Fibroblast of upper back skin (primary cell): ENCODE data around the gene ANKRA2.
"Not testable (repeated sequence)": the region's sequence is repeated elsewhere in the genome, so short reads cannot be mapped to it uniquely, and the experiment has no call there.

ENCODE experiments used
- DNase-seq: peaks from one replicate; pipeline ENCODE4 v3.0.0-alpha.2; 2013

Gene ANKRA2

GRCh38 chr5:73545403-73545779 is 20.0 kb downstream of the ANKRA2 start:
- no peak for DNase-seq

GRCh38 chr5:73544429-73545402 is 20.7 kb downstream of the ANKRA2 start:
- DNase-seq, result no peak

- DNase-seq, result no peak
These were observed 23.4 kb downstream of the ANKRA2 start for GRCh38 chr5:73542020-73542419.

- peak; percentile 61 for DNase-seq
These were observed 25.2 kb downstream of the ANKRA2 start for GRCh38 chr5:73540192-73540591.

DNA sequence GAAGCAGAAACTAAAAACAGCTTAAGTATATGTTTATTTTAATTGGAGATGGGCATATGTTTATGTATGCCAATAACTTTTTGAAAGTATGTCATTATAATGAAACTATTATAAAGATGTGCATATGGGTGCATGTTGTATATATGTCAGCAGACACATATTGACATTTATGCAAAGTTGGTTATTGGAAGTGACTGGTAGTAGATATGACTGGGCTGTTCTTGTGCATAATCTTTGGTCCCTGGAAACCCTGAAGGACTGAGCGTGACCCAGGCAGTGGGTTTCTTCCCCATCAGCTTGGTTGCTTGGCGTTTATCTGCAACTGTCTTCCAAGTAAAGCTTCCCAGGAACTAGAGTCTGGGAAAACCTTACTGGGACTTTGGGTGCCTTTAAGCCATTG is 25.7 kb downstream of the ANKRA2 start:
- DNase-seq, result no peak

GRCh38 chr5:73534971-73535370 is 30.5 kb downstream of the ANKRA2 start:
- DNase-seq, result no peak

DNA sequence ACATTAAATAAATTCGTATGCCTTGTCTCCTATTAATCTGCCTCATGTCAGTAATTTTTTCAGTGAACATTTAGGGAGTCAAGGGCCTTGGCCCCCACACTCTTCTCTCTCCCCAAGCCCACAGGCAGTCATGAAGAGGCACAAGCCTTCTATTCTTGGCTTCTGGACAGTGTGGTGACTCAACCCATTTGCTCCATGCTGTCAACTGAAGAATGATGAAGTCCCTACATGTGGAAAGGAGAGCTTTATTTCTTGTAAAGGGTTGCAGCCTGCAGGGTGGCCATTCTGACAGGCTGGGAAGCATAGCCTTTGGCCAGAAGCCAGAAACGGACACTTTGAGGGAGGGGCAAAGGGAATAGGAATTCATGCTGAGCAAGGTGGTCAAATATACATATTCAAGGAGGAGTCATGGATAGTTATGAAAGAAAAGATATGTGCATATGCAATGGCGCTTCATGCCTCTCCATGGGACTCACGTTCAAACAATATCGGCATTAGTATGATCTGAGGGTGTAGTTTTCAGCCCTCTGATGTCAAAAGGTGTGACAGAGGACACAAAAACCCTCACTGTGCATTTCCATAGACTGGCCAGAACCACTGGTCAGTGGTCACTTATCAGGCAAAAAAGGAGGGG is 31.3 kb downstream of the ANKRA2 start:
- peak; percentile 62 for DNase-seq

- no peak for DNase-seq
These were observed 33.2 kb downstream of the ANKRA2 start for GRCh38 chr5:73532195-73532594.

DNA sequence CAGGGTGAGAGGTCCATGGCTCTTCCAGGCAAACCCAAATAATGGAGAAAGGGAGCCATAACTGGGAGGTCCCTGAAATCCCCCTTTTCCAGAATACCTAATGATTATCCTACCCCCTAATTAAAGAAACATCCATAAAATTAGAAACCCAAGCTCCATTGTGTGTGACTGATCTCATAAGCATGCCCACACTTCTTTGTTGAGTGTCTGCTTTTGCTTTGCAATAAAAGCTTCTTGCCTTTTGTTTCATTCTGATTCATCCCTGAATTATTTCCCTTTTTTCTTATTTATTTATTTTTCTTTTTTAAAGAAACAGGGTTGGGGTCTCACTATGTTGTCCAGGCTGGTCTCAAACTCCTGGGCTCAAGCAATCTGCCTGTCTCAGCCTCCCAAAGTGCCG is 34.1 kb downstream of the ANKRA2 start:
- DNase-seq, result peak; percentile 20

- DNase-seq, result peak; percentile 45
These were observed 36.4 kb downstream of the ANKRA2 start for GRCh38 chr5:73529081-73529480.

- no peak for DNase-seq
These were observed 37.2 kb downstream of the ANKRA2 start for GRCh38 chr5:73528248-73528647.

- no peak for DNase-seq
These were observed 39.7 kb downstream of the ANKRA2 start for GRCh38 chr5:73525606-73526203.

GRCh38 chr5:73523861-73524260 is 41.6 kb downstream of the ANKRA2 start:
- peak; percentile 27 for DNase-seq

DNA sequence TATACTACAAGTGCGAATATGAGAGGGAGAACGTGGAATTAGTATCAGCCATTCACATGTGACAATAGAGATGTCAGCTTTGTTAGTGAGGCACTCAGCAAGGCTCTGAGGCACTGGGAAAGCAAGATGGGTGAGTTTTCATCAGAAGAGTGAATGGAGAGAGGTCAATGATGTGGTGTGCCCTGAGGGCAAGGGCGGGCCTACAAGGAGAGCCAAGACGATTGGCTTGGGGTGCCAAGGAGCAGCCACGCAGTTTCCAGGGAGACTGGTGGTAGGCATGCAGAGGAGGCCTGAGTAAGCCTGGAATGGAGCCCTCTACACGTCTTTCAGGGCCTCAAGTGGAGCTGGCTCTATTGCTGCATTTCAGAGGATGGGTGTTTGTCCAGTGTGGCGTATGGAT is 42.5 kb downstream of the ANKRA2 start:
- DNase-seq, result no peak

DNA sequence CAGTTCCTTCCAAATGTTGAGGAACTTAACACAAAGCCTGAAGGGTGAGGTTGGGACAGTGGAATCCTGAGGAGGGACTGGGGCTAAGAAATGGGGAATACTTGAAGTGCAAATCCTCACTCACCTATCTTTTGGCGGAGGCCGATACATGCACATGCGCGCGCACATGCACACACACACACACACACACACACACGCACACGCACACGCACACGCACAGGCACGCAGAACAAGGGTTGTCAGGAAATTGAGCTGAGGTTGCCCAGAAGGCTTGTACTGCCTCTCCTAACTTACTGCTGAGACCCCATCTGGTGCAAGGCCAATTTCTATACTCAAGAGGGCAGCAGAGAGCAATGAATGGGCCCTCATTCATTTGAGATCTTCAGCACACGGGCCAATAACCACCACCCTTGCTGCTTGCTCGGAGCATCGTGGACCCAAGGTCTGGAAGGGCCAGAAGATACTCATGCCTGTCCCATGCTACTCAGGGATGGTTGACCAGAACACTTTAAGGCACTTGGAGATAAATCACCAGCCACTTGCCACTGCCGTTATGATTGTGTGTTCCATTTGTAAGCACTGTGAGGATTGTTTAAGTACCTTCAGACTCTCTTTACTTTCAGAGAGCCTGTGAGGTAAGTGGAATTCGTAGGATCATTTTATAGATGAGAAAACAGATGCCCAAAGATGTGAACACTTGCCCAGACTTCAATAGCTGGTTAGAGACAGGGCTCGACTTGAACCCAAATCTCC is 45.7 kb downstream of the ANKRA2 start:
- DNase-seq, result peak; percentile 85

DNA sequence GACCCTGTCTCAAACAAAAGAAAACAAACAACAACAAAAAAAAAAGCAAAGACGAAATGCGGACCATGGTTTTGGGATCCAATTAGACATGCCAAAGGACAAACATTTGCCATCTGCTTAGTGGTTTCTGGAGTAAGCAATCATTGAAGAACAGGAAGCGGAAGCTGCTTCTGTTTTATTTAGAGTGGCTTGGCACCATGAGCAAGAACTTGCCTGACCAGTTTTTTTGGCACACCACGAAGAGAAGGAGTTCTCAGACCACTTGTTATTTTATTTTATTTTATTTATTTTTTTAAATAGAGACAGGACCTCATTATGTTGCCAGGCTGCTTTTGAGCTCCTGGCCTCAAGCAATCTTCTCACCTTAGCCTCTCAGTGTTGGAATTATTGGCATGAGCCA is 50.2 kb downstream of the ANKRA2 start:
- no peak for DNase-seq

GRCh38 chr5:73514418-73514817 is 51.0 kb downstream of the ANKRA2 start:
- DNase-seq, result no peak

- DNase-seq, result no peak
These were observed 51.4 kb downstream of the ANKRA2 start for GRCh38 chr5:73513996-73514395.

- not testable (repeated sequence) for DNase-seq
These were observed 56.9 kb downstream of the ANKRA2 start for GRCh38 chr5:73508521-73508920.

DNA sequence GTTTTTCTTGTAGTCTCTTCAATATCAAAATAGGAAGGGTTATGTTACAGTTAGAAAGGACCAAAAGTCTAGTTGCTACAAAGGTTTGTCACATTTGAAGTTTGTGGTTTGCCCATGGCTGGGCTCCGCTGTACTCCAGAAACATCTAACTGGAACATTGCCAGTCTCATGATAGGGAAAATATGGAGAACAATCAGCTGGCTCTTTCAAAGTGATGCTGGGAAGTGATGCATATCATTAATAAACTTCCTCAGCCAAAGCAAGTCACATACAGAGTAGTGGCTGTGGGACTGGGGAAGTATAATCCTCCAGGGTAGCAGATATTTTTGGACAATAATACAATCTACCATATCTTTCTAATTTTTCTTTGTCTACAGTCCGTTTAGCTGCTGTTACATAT is 58.4 kb downstream of the ANKRA2 start:
- no peak for DNase-seq

- DNase-seq, result no peak
These were observed 58.9 kb downstream of the ANKRA2 start for GRCh38 chr5:73506459-73506955.
